HepG2 (cell line): Measurements from ENCODE around the gene LHFPL6. TPM values are rescaled to one million over a fixed set of nuclear protein-coding genes. Genes with fewer than 3 reads are reported as not detected.

ENCODE experiments used
- ATAC-seq: fragments of 200-7000 bp; cut with Tn5 transposase; 3 replicates; pipeline ENCODE4 v1.9.1; 2020; ENCODE audit warnings: mild to moderate bottlenecking, moderate library complexity
- BruUV-seq: library from RNA; stranded (reverse); fragments of 400-500 nt; replicated peaks from 2 replicates; lab custom pipeline; 2021; lab: Mats Ljungman, UMichigan
- CTCF ChIA-PET: fragments of 300-600 bp; formaldehyde crosslinking; extraction: SDS; loops from one replicate; lab custom pipeline; 2021; ENCODE audit warnings: low total read pairs, inconsistent platforms, low intra/inter-chr PET ratio; lab: Yijun Ruan, JAX
- POLR2A ChIA-PET: fragments of 350-600 bp; sonication (Branson Sonifier 250); formaldehyde crosslinking; loops from one replicate; lab custom pipeline; 2020; ENCODE audit warnings: antibody characterized with exemption, inconsistent platforms; lab: Yijun Ruan, JAX
- DNase-seq: peaks from one replicate; pipeline ENCODE4 v3.0.0-alpha.2; 2015; ENCODE audit warnings: low spot score
- FAIRE-seq: peaks from 3 replicates; lab custom pipeline; 2011; peaks lifted over from hg19 to GRCh38; lab: Jason Lieb, UNC
- H2AFZ ChIP-seq: one replicate; pipeline ENCODE4 v1.6.1; 2011; ENCODE audit warnings: low read length, inconsistent platforms
- H3K27ac ChIP-seq: fragments of 300-600 bp; 3 replicates; pipeline ENCODE4 v1.8.0; 2011; ENCODE audit warnings: mixed run types, mild to moderate bottlenecking, mixed read lengths, low read length, inconsistent platforms; ENCODE audit not compliant: insufficient read depth; ENCODE audit errors: extremely low read length
- H3K27me3 ChIP-seq, 2 experiments: fragments of 200-600 bp in 1 of 2; 2 replicates in 1 of 2; 3 replicates in 1 of 2; pipeline versions ENCODE4 v1.6.0 to v1.8.0; 2011; ENCODE audit warnings: low read length in 2 of 2, mild to moderate bottlenecking in 2 of 2, moderate library complexity in 2 of 2, inconsistent platforms in 1 of 2; ENCODE audit not compliant: insufficient read depth in 2 of 2, control insufficient read depth in 1 of 2
- H3K36me3 ChIP-seq, 2 experiments: fragments of 200-600 bp in 1 of 2; replicated peaks in 1 of 2; 2 replicates in 1 of 2; 3 replicates in 1 of 2; pipeline versions ENCODE4 v1.5.1 to v1.8.0; 2011; ENCODE audit warnings: low read length in 2 of 2, inconsistent platforms in 1 of 2; ENCODE audit not compliant: insufficient read depth in 2 of 2, control insufficient read depth in 1 of 2
- H3K4me1 ChIP-seq: 2 replicates; pipeline ENCODE4 v1.5.1; 2012; ENCODE audit warnings: low read length, inconsistent platforms; ENCODE audit not compliant: insufficient read depth
- H3K4me2 ChIP-seq: 2 replicates; pipeline ENCODE4 v1.6.0; 2011; ENCODE audit warnings: low read depth, low read length, inconsistent platforms
- H3K4me3 ChIP-seq, 3 experiments: fragments of 200-600 bp in 1 of 3; sonication (generic), shearing (Covaris generic) in 1 of 3; replicated peaks in 1 of 3; 2 replicates each; pipeline ENCODE4 v1.5.1; 2011 to 2016; ENCODE audit warnings: low read length in 3 of 3, inconsistent platforms in 2 of 3, low read depth in 2 of 3, mild to moderate bottlenecking in 2 of 3, control low read depth in 1 of 3, mixed read lengths in 1 of 3; ENCODE audit not compliant: insufficient read depth in 1 of 3
- H3K79me2 ChIP-seq: one replicate; pipeline ENCODE4 v1.6.1; 2011; ENCODE audit warnings: low read length, inconsistent platforms; ENCODE audit not compliant: insufficient read depth
- H3K9ac ChIP-seq: 2 replicates; pipeline ENCODE4 v1.6.0; 2011; ENCODE audit warnings: mild to moderate bottlenecking, low read depth, low read length, inconsistent platforms; ENCODE audit not compliant: insufficient read depth
- H3K9me3 ChIP-seq: 2 replicates; pipeline ENCODE4 v1.5.1; 2012; ENCODE audit warnings: mild to moderate bottlenecking, low read length
- H4K20me1 ChIP-seq: 2 replicates; pipeline ENCODE4 v1.6.0; 2011; ENCODE audit warnings: inconsistent platforms, mild to moderate bottlenecking, low read length, moderate library complexity; ENCODE audit not compliant: insufficient read depth
- ASH2L ChIP-seq: fragments of 300-600, 200-600 bp; sonication (generic); IDR thresholded peaks from 2 replicates; pipeline ENCODE4 v1.7.0; 2017; ENCODE audit warnings: low read depth, mild to moderate bottlenecking, moderate library complexity, mixed read lengths, low read length; ENCODE audit not compliant: insufficient read length
- FOXP1 ChIP-seq, 2 experiments: fragments of 450-650 bp in 1 of 2; IDR thresholded peaks; 2 replicates each; pipeline ENCODE4 v1.6.1; 2017 to 2018; ENCODE audit warnings: antibody characterized with exemption in 1 of 2
- GATAD1 ChIP-seq: IDR thresholded peaks from 2 replicates; pipeline ENCODE4 v1.6.1; 2016; ENCODE audit warnings: missing genetic modification reagents, missing compliant biosample characterization
- GMEB2 ChIP-seq: IDR thresholded peaks from 2 replicates; pipeline ENCODE4 v1.6.1; 2016; ENCODE audit warnings: missing biosample characterization, missing genetic modification reagents, low read depth
- MYNN ChIP-seq: sonication (generic); formaldehyde crosslinking; IDR thresholded peaks from 2 replicates; pipeline ENCODE4 v1.4.0; 2020; ENCODE audit warnings: mild to moderate bottlenecking, low read depth, missing genetic modification reagents
- NCOA5 ChIP-seq: sonication (generic); formaldehyde crosslinking; IDR thresholded peaks from 2 replicates; pipeline ENCODE4 v1.4.0; 2020; ENCODE audit warnings: missing genetic modification reagents
- NFIB ChIP-seq: sonication (generic); formaldehyde crosslinking; IDR thresholded peaks from 2 replicates; pipeline ENCODE4 v1.9.0; 2021; ENCODE audit warnings: missing genetic modification reagents, mild to moderate bottlenecking, borderline replicate concordance
- PHF8 ChIP-seq: sonication (generic); formaldehyde crosslinking; IDR thresholded peaks from 2 replicates; pipeline ENCODE4 v1.5.0; 2020; ENCODE audit warnings: missing genetic modification reagents
- RFX5 ChIP-seq: IDR thresholded peaks from 2 replicates; pipeline ENCODE4 v1.6.1; 2011; ENCODE audit warnings: low read depth, low read length, improper control_type of control experiment
- SATB2 ChIP-seq: sonication (generic); formaldehyde crosslinking; IDR thresholded peaks from 2 replicates; pipeline ENCODE4 v1.5.0; 2020; ENCODE audit warnings: missing genetic modification reagents
- ZNF232 ChIP-seq: sonication (generic); formaldehyde crosslinking; IDR thresholded peaks from 2 replicates; pipeline ENCODE4 v1.4.0; 2020; ENCODE audit warnings: missing genetic modification reagents, borderline replicate concordance
- ZNF256 ChIP-seq: sonication (generic); formaldehyde crosslinking; conservative IDR thresholded peaks from 2 replicates; pipeline ENCODE4 v1.4.0; 2020; ENCODE audit warnings: missing genetic modification reagents
- ZNF260 ChIP-seq: sonication (generic); formaldehyde crosslinking; IDR thresholded peaks from 2 replicates; pipeline ENCODE4 v1.4.0; 2020; ENCODE audit warnings: missing genetic modification reagents, low read depth, mild to moderate bottlenecking, borderline replicate concordance
- ZNF432 ChIP-seq: sonication (generic); formaldehyde crosslinking; IDR thresholded peaks from 2 replicates; pipeline ENCODE4 v1.5.0; 2020; ENCODE audit warnings: missing genetic modification reagents, mild to moderate bottlenecking, borderline replicate concordance
- ZZZ3 ChIP-seq: sonication (generic); formaldehyde crosslinking; IDR thresholded peaks from 2 replicates; pipeline ENCODE4 v1.4.0; 2020; ENCODE audit warnings: missing genetic modification reagents, mild to moderate bottlenecking, borderline replicate concordance
- WGBS: methylation state at CpG from one replicate; pipeline ENCODE4 v1.1.6; 2017; ENCODE audit warnings: low lambda C conversion rate; 5-methylcytosine and 5-hydroxymethylcytosine counted together
- in situ Hi-C: cut with HindIII; loops from 2 replicates; pipeline ENCODE4 v1.10.0; 2017; ENCODE audit warnings: low pct_unique_long_range_greater_than_20kb; ENCODE audit not compliant: extremely low pct_ligation_motif_present
- intact Hi-C: fragments of 100-400 bp; cut with micrococcal nuclease; formaldehyde crosslinking; loops from one replicate; pipeline ENCODE4 v1.10.0; 2022; ENCODE audit not compliant: unreplicated experiment
- polyA plus RNA-seq, 8 experiments: library from polyadenylated mRNA; depleted of rRNA in 3 of 8; stranded (reverse) in 7 of 8; unstranded in 1 of 8; fragments of >200 nt; fragmentation: Illumina TruSeq in 4 of 8; extraction: Trizol in 4 of 8; gene quantifications; 2 replicates each; pipeline versions ENCODE4 v1.2.1 to v1.2.3, GENCODE V29; 2011 to 2016; ENCODE audit warnings: low read depth in 4 of 8, missing spikeins in 1 of 8, mixed read lengths in 1 of 8; ENCODE audit not compliant: insufficient read depth in 1 of 8
- total RNA-seq, 5 experiments: library from RNA; depleted of rRNA; stranded (reverse); fragments of >200 nt; fragmentation: Illumina TruSeq; extraction: Trizol; gene quantifications; 2 replicates each; pipeline ENCODE4 v1.2.3, GENCODE V29; 2016; ENCODE audit warnings: low read depth in 1 of 5
- TF ChIP-seq, protein P1 (sequence below): sonication (generic); formaldehyde crosslinking; IDR thresholded peaks from 2 replicates; pipeline ENCODE4 v1.5.1; 2020; ENCODE audit warnings: missing genetic modification reagents, mild to moderate bottlenecking, borderline replicate concordance

The LHFPL6 gene
- total and polyA plus RNA-seq, 2 of the 13 experiments (the other 11 are each of a cell fraction or from before 2014, with no cell fraction given) = not detected

GRCh38 chr13:39397896-39398265 is 205.1 kb downstream of the LHFPL6 start:
- POLR2A ChIA-PET = no interaction called here
- in situ Hi-C loops (no loop called here), intact Hi-C loops (no loop called here)
- H3K4me1 ChIP-seq = no peaks in the 10 kb centered on the region
- no peak for DNase-seq
- 20% methylated on average over 3 of the region's 3 CpGs for WGBS
- BruUV-seq = no TSS peak
- no peaks in the 10 kb centered on the region for H3K79me2 ChIP-seq
- no peak overlapping the region for H3K27ac ChIP-seq
- H3K27me3 ChIP-seq = 0 out of 5 replicates have a peak, but pooled peaks cover 0 to 5% of the 10 kb centered on the region in 2 experiments
- no peaks in the 10 kb centered on the region for H3K9me3 ChIP-seq
- ATAC-seq = no peak
- H3K4me2 ChIP-seq = no peak overlapping the region
- no peak overlapping the region for H2AFZ ChIP-seq
- CTCF ChIA-PET = no interaction called here
- no peak overlapping the region for H3K9ac ChIP-seq
- no peak overlapping the region for H3K4me3 ChIP-seq
- no peak for TF ChIP-seq ZNF432 (CRISPR knock-in tag)
- TF ChIP-seq ZNF256 (CRISPR knock-in tag) = no peak
- FAIRE-seq = no peak
- no peaks in the 10 kb centered on the region for H4K20me1 ChIP-seq
- no peaks in the 10 kb centered on the region for H3K36me3 ChIP-seq

- Histone ChIP-seq H3K36me3 (no peaks in the 10 kb centered on the region), H3K27me3 (0 out of 5 replicates have a peak, but pooled peaks cover 0 to 5% of the 10 kb centered on the region in 2 experiments), H3K27ac (no peak overlapping the region), H3K4me2 (no peak overlapping the region), H4K20me1 (no peaks in the 10 kb centered on the region), H3K9me3 (no peaks in the 10 kb centered on the region), H2AFZ (no peak overlapping the region), H3K79me2 (no peaks in the 10 kb centered on the region), H3K4me3 (no peak overlapping the region), H3K4me1 (no peaks in the 10 kb centered on the region), H3K9ac (no peak overlapping the region)
- 16% methylated on average over 11 of the region's 11 CpGs for WGBS
- no TSS peak for BruUV-seq
- no peak for FAIRE-seq
- intact Hi-C loops (no loop called here), in situ Hi-C loops (no loop called here)
- ChIA-PET POLR2A (no interaction called here), CTCF (no interaction called here)
- TF ChIP-seq PHF8 (CRISPR knock-in tag) (no peak), ASH2L (no peak), SATB2 (CRISPR knock-in tag) (no peak), NFIB (no peak), MYNN (CRISPR knock-in tag) (no peak), ZNF232 (CRISPR knock-in tag) (no peak), GMEB2 (CRISPR knock-in tag) (no peak), GATAD1 (CRISPR knock-in tag) (no peak), ZZZ3 (CRISPR knock-in tag) (no peak), ZNF260 (no peak), RFX5 (no peak), NCOA5 (CRISPR knock-in tag) (no peak), FOXP1 (IDR thresholded peaks at IDR 0.05) (no peak), FOXP1 (CRISPR knock-in tag; IDR thresholded peaks at IDR 0.05) (no peak)
- TF ChIP-seq, protein P1, sequence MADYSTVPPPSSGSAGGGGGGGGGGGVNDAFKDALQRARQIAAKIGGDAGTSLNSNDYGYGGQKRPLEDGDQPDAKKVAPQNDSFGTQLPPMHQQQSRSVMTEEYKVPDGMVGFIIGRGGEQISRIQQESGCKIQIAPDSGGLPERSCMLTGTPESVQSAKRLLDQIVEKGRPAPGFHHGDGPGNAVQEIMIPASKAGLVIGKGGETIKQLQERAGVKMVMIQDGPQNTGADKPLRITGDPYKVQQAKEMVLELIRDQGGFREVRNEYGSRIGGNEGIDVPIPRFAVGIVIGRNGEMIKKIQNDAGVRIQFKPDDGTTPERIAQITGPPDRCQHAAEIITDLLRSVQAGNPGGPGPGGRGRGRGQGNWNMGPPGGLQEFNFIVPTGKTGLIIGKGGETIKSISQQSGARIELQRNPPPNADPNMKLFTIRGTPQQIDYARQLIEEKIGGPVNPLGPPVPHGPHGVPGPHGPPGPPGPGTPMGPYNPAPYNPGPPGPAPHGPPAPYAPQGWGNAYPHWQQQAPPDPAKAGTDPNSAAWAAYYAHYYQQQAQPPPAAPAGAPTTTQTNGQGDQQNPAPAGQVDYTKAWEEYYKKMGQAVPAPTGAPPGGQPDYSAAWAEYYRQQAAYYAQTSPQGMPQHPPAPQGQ (CRISPR knock-in tag) = no peak
- ATAC-seq = no peak
- no peak for DNase-seq
These were observed 205.6 kb downstream of the LHFPL6 start for GRCh38 chr13:39397226-39397895.
